Measurements from ENCODE around the gene NOMO2. TPM values are rescaled to one million over a fixed set of nuclear protein-coding genes. Genes with fewer than 3 reads are reported as not detected.
"Not testable (repeated sequence)": the region's sequence is repeated elsewhere in the genome, so short reads cannot be mapped to it uniquely, and the experiment has no call there.

Gene NOMO2
- total RNA-seq, 4 donors from 2014 or later = 39.1 to 73.3 (median 58.5) TPM

- H3K27me3 ChIP-seq = peaks cover 0 to 15% (median 0%) of the 10 kb centered on the region in 4 donors
- not testable (repeated sequence) for DNase-seq
Measured at GRCh38 chr16:18573887-18574286, 12.0 kb upstream of the NOMO2 start.

GRCh38 chr16:18572973-18573372, 11.1 kb upstream of the NOMO2 start:
- H3K4me1 ChIP-seq; H3K36me3 ChIP-seq; H3K4me3 ChIP-seq; DNase-seq; H3K27ac ChIP-seq; H3K9me3 ChIP-seq; intact Hi-C loops (cut with DNase I): not testable (repeated sequence)
- WGBS, 2 donors = no CpG with 5 or more reads among the region's 8 CpGs
- peaks cover 0 to 15% (median 0%) of the 10 kb centered on the region in 4 donors for H3K27me3 ChIP-seq

More at GRCh38 chr16:18573887-18574286, 12.0 kb upstream of the NOMO2 start:
- H3K36me3 ChIP-seq; intact Hi-C loops (cut with DNase I); H3K4me1 ChIP-seq; H3K9me3 ChIP-seq; H3K4me3 ChIP-seq; H3K27ac ChIP-seq: not testable (repeated sequence)
- 63 to 79% methylated on average over 2 to 3 of the region's 7 CpGs for WGBS, 2 donors

GRCh38 chr16:18571307-18571850, 9.5 kb upstream of the NOMO2 start:
- H3K36me3 ChIP-seq; intact Hi-C loops (cut with DNase I); H3K27ac ChIP-seq; H3K4me1 ChIP-seq; DNase-seq; H3K9me3 ChIP-seq: not testable (repeated sequence)
- 8% methylated on average over 5 of the region's 13 CpGs; no CpG with 5 or more reads in 1 of the 2 donors for WGBS, 2 donors
- peak overlapping the region in 2 of 4 donors; percentile 16 to 44 for H3K4me3 ChIP-seq
- H3K27me3 ChIP-seq = peaks cover 0 to 15% (median 0%) of the 10 kb centered on the region in 4 donors

- H3K36me3 ChIP-seq; DNase-seq; intact Hi-C loops (cut with DNase I); H3K27ac ChIP-seq; H3K4me1 ChIP-seq; H3K9me3 ChIP-seq: not testable (repeated sequence)
- 20% methylated on average over 14 of the region's 46 CpGs; no CpG with 5 or more reads in 1 of the 2 donors for WGBS, 2 donors
- Histone ChIP-seq H3K27me3 (peaks cover 0 to 15% (median 0%) of the 10 kb centered on the region in 4 donors), H3K4me3 (peak overlapping the region in 2 of 4 donors; percentile 16 to 48)
Measured at GRCh38 chr16:18570529-18571306, 8.8 kb upstream of the NOMO2 start.

GRCh38 chr16:18560416-18561220, 1.3 kb downstream of the NOMO2 start:
- H3K27ac ChIP-seq; intact Hi-C loops (cut with DNase I): not testable (repeated sequence)

GRCh38 chr16:18553671-18554070, 8.2 kb downstream of the NOMO2 start:
- H3K9me3 ChIP-seq; H3K4me3 ChIP-seq; H3K4me1 ChIP-seq; H3K27ac ChIP-seq; intact Hi-C loops (cut with DNase I); DNase-seq; H3K27me3 ChIP-seq: not testable (repeated sequence)
- no CpG with 5 or more reads among the region's 5 CpGs for WGBS, 2 donors
- H3K36me3 ChIP-seq = peaks cover 0 to 16% (median 0%) of the 10 kb centered on the region in 3 donors

More at GRCh38 chr16:18560416-18561220, 1.3 kb downstream of the NOMO2 start:
- H3K27me3 ChIP-seq, H3K9me3 ChIP-seq, H3K36me3 ChIP-seq, H3K4me1 ChIP-seq, DNase-seq: not testable (repeated sequence)
- 0 to 35% methylated on average over 5 to 8 of the region's 16 CpGs for WGBS, 2 donors
- peak overlapping the region in 3 of 4 donors; percentile 51 to 70 (median 58) for H3K4me3 ChIP-seq

- 80 to 81% methylated on average over 1 to 4 of the region's 6 CpGs for WGBS, 2 donors
Measured at GRCh38 chr16:18547382-18547781, 14.5 kb downstream of the NOMO2 start.

GRCh38 chr16:18546853-18547252, 15.0 kb downstream of the NOMO2 start:
- intact Hi-C loops (cut with DNase I); H3K4me1 ChIP-seq: not testable (repeated sequence)

More at GRCh38 chr16:18547382-18547781, 14.5 kb downstream of the NOMO2 start:
- H3K4me1 ChIP-seq; intact Hi-C loops (cut with DNase I); H3K9me3 ChIP-seq; H3K4me3 ChIP-seq; H3K27me3 ChIP-seq; H3K27ac ChIP-seq; H3K36me3 ChIP-seq; DNase-seq: not testable (repeated sequence)

GRCh38 chr16:18544232-18545081, 17.4 kb downstream of the NOMO2 start:
- H3K9me3 ChIP-seq; H3K27me3 ChIP-seq; H3K4me1 ChIP-seq; DNase-seq; H3K4me3 ChIP-seq; H3K27ac ChIP-seq; intact Hi-C loops (cut with DNase I); H3K36me3 ChIP-seq: not testable (repeated sequence)
- 52 to 53% methylated on average over 4 of the region's 6 CpGs for WGBS, 2 donors

More at GRCh38 chr16:18546853-18547252, 15.0 kb downstream of the NOMO2 start:
- not testable (repeated sequence) for H3K27ac ChIP-seq, H3K9me3 ChIP-seq, H3K4me3 ChIP-seq, DNase-seq, H3K27me3 ChIP-seq, H3K36me3 ChIP-seq
- WGBS, 2 donors = no CpG with 5 or more reads among the region's 5 CpGs

- intact Hi-C loops (cut with DNase I); H3K4me3 ChIP-seq; DNase-seq; H3K36me3 ChIP-seq; H3K9me3 ChIP-seq; H3K4me1 ChIP-seq; H3K27me3 ChIP-seq; H3K27ac ChIP-seq: not testable (repeated sequence)
- no CpG with 5 or more reads among the region's 5 CpGs for WGBS, 2 donors
Measured at GRCh38 chr16:18541912-18542311, 20.0 kb downstream of the NOMO2 start.

Measured in esophagus squamous epithelium (tissue), 5 donors.